Keratinocyte (primary cell): ENCODE results near the gene MAP3K5. TPM values are rescaled to one million over a fixed set of nuclear protein-coding genes. Genes with fewer than 3 reads are reported as not detected.

Source experiments
- DNase-seq: peaks from one replicate; pipeline ENCODE4 v3.0.0-alpha.2; 2011; ENCODE audit warnings: low read depth, missing footprints, low spot score
- FAIRE-seq: peaks from 2 replicates; lab custom pipeline; 2011; peaks lifted over from hg19 to GRCh38; lab: Jason Lieb, UNC
- H2AFZ ChIP-seq: 2 replicates; pipeline ENCODE4 v1.6.0; 2012; ENCODE audit warnings: low read length, control low read depth, inconsistent platforms; ENCODE audit not compliant: control insufficient read depth
- H3K27ac ChIP-seq: 2 replicates; pipeline ENCODE4 v1.5.1; 2011; ENCODE audit warnings: low read length; ENCODE audit not compliant: control insufficient read depth, insufficient read depth
- H3K27me3 ChIP-seq: 3 replicates; pipeline ENCODE4 v1.6.0; 2011; ENCODE audit warnings: low read length; ENCODE audit not compliant: control insufficient read depth, insufficient read depth; ENCODE audit errors: extremely low read depth
- H3K36me3 ChIP-seq, 2 experiments: 2 replicates in 1 of 2; 3 replicates in 1 of 2; pipeline ENCODE4 v1.5.1; 2011; ENCODE audit warnings: low read length in 2 of 2, mild to moderate bottlenecking in 1 of 2; ENCODE audit not compliant: control insufficient read depth in 2 of 2, insufficient read depth in 2 of 2; ENCODE audit errors: extremely low read depth in 1 of 2
- H3K4me1 ChIP-seq: 3 replicates; pipeline ENCODE4 v1.5.1; 2011; ENCODE audit warnings: low read length; ENCODE audit not compliant: control insufficient read depth, insufficient read depth; ENCODE audit errors: extremely low read depth
- H3K4me2 ChIP-seq: 3 replicates; pipeline ENCODE4 v1.6.0; 2011; ENCODE audit warnings: low read depth, low read length; ENCODE audit not compliant: control insufficient read depth, insufficient read depth; ENCODE audit errors: extremely low read depth
- H3K4me3 ChIP-seq, 3 experiments: fragments of 200-600 bp in 1 of 3; sonication (generic) in 1 of 3; 2 replicates in 2 of 3; 3 replicates in 1 of 3; pipeline ENCODE4 v1.5.1; 2011 to 2016; ENCODE audit warnings: low read length in 3 of 3, mild to moderate bottlenecking in 3 of 3, control low read depth in 2 of 3, inconsistent platforms in 1 of 3, low read depth in 1 of 3, mixed read lengths in 1 of 3, mixed run types in 1 of 3, moderate library complexity in 1 of 3; ENCODE audit not compliant: control insufficient read depth in 2 of 3, insufficient read depth in 2 of 3; ENCODE audit errors: extremely low read depth in 1 of 3
- H3K79me2 ChIP-seq: 2 replicates; pipeline ENCODE4 v1.6.0; 2012; ENCODE audit warnings: low read length; ENCODE audit not compliant: control insufficient read depth, insufficient read depth
- H3K9ac ChIP-seq: 3 replicates; pipeline ENCODE4 v1.6.0; 2011; ENCODE audit warnings: low read length; ENCODE audit not compliant: control insufficient read depth, insufficient read depth; ENCODE audit errors: extremely low read depth
- H3K9me1 ChIP-seq: 3 replicates; pipeline ENCODE4 v1.6.0; 2011; ENCODE audit warnings: low read length; ENCODE audit not compliant: control insufficient read depth, insufficient read depth; ENCODE audit errors: extremely low read depth
- H3K9me3 ChIP-seq: 2 replicates; pipeline ENCODE4 v1.5.1; 2012; ENCODE audit warnings: low read depth, low read length; ENCODE audit not compliant: control insufficient read depth
- H4K20me1 ChIP-seq: 3 replicates; pipeline ENCODE4 v1.6.0; 2011; ENCODE audit warnings: low read length; ENCODE audit not compliant: control insufficient read depth, insufficient read depth; ENCODE audit errors: extremely low read depth
- EZH2 ChIP-seq: IDR thresholded peaks from one replicate; pipeline ENCODE4 v1.6.1; 2012; ENCODE audit warnings: inconsistent platforms, mild to moderate bottlenecking, low read length, moderate library complexity
- dilution Hi-C: fragments of 300-500 bp; cut with MboI; formaldehyde crosslinking; loops from one replicate; pipeline ENCODE4 v1.7.0; 2020; ENCODE audit warnings: low sequenced_read_pairs; ENCODE audit not compliant: extremely low pct_ligation_motif_present
- polyA plus RNA-seq, 5 experiments: library from polyadenylated mRNA; depleted of rRNA in 3 of 5; stranded (reverse) in 3 of 5; stranded (forward) in 1 of 5; unstranded in 1 of 5; fragments of >200 nt; gene quantifications; 1 replicate in 1 of 5; 2 replicates in 3 of 5; 3 replicates in 1 of 5; pipeline versions ENCODE4 v1.2.1 to v1.2.3, GENCODE V29; 2011 to 2012; ENCODE audit warnings: missing spikeins in 2 of 5, low read depth in 1 of 5, low replicate concordance in 1 of 5
- TF ChIP-seq, protein P1 (sequence below), 3 experiments: IDR thresholded peaks in 1 of 3; conservative IDR thresholded peaks in 1 of 3; optimal IDR thresholded peaks in 1 of 3; 2 replicates in 2 of 3; 3 replicates in 1 of 3; pipeline versions ENCODE3 to v1.5.1; 2011; ENCODE audit warnings: low read length in 3 of 3, mild to moderate bottlenecking in 3 of 3, moderate library complexity in 2 of 3, control low read depth in 1 of 3, inconsistent platforms in 1 of 3; ENCODE audit not compliant: insufficient read depth in 2 of 3; ENCODE audit errors: extremely low read depth in 1 of 3

The MAP3K5 gene
- polyA plus RNA-seq, 1 donor (not counting 4 experiments of a cell fraction or from before 2014, with no cell fraction given), result 3.4 TPM

DNA sequence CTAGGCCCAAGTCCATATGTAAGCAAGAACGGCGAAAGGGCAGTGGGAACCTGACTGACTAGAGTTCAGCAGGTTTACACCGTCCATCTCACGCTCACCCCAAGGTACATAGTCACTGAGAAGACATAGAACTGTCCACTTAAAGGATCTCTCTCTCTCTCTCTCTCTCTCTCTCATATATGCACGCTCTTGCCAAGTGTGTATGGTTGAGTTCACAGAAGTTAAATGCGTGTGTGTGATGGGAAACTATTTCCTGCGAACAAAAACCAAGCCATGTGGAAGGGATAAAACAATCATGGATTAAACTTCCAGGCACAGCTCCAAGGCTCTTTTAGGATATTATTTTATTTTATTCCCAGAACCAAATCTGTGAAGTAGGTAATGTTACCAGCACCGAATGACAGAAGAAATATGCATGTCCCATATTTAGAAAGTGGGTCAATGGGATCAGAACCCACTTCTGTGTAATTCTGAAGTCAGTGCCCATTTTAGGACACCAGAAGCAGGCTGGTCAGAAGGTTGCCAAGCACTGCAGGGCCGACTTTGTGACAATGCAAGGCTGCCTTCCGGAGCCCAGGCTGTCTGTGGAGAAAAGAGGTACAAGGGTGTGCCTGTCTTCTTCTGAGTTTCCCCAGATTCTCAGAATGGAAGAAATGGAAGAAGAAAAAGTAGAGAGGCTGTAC is 192.8 kb downstream of the MAP3K5 start:
- dilution Hi-C loops, result no loop called here
- no peaks in the 10 kb centered on the region for H3K27me3 ChIP-seq
- H2AFZ ChIP-seq, result no peak overlapping the region
- H3K9ac ChIP-seq, result no peak overlapping the region
- H3K9me3 ChIP-seq, result no peaks in the 10 kb centered on the region
- no peak for TF ChIP-seq EZH2
- TF ChIP-seq, protein P1, sequence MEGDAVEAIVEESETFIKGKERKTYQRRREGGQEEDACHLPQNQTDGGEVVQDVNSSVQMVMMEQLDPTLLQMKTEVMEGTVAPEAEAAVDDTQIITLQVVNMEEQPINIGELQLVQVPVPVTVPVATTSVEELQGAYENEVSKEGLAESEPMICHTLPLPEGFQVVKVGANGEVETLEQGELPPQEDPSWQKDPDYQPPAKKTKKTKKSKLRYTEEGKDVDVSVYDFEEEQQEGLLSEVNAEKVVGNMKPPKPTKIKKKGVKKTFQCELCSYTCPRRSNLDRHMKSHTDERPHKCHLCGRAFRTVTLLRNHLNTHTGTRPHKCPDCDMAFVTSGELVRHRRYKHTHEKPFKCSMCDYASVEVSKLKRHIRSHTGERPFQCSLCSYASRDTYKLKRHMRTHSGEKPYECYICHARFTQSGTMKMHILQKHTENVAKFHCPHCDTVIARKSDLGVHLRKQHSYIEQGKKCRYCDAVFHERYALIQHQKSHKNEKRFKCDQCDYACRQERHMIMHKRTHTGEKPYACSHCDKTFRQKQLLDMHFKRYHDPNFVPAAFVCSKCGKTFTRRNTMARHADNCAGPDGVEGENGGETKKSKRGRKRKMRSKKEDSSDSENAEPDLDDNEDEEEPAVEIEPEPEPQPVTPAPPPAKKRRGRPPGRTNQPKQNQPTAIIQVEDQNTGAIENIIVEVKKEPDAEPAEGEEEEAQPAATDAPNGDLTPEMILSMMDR (optimal IDR thresholded peaks at IDR 0.05 in 1 of 3, IDR thresholded peaks at IDR 0.05 in 1 of 3, conservative IDR thresholded peaks at IDR 0.05 in 1 of 3; ENCODE audit: extremely low read depth in 1 of 3, insufficient read depth in 2 of 3, low read length in 3 of 3), result no peak
- H3K79me2 ChIP-seq, result no peaks in the 10 kb centered on the region
- peaks cover 2% of the 10 kb centered on the region for H3K4me1 ChIP-seq
- no peak overlapping the region for H3K4me3 ChIP-seq
- H3K36me3 ChIP-seq, result no peaks in the 10 kb centered on the region
- FAIRE-seq, result no peak
- no peaks in the 10 kb centered on the region for H4K20me1 ChIP-seq
- no peaks in the 10 kb centered on the region for H3K9me1 ChIP-seq
- DNase-seq, result no peak
- H3K27ac ChIP-seq, result no peak overlapping the region
- H3K4me2 ChIP-seq, result no peak overlapping the region

GRCh38 chr6:136598048-136598447 is 194.2 kb downstream of the MAP3K5 start:
- DNase-seq, result no peak
- Histone ChIP-seq H3K9me1 (no peaks in the 10 kb centered on the region), H3K4me2 (no peak overlapping the region), H4K20me1 (no peaks in the 10 kb centered on the region), H3K27ac (no peak overlapping the region), H3K9me3 (no peaks in the 10 kb centered on the region), H3K79me2 (no peaks in the 10 kb centered on the region), H3K27me3 (no peaks in the 10 kb centered on the region), H3K36me3 (no peaks in the 10 kb centered on the region), H3K9ac (no peak overlapping the region), H2AFZ (no peak overlapping the region), H3K4me3 (no peak overlapping the region), H3K4me1 (peaks cover 14% of the 10 kb centered on the region)
- dilution Hi-C loops, result no loop called here
- no peak for TF ChIP-seq EZH2
- TF ChIP-seq, protein P1 (optimal IDR thresholded peaks at IDR 0.05 in 1 of 3, IDR thresholded peaks at IDR 0.05 in 1 of 3, conservative IDR thresholded peaks at IDR 0.05 in 1 of 3; ENCODE audit: extremely low read depth in 1 of 3, insufficient read depth in 2 of 3, low read length in 3 of 3), result no peak
- no peak for FAIRE-seq
